KMS-11 (cell line): Measurements from ENCODE around the gene FAF1.

Experiments used
- H2AFZ ChIP-seq: fragments of 200-600 bp; sonication (generic); 2 replicates; pipeline ENCODE4 v1.6.1; 2016; ENCODE audit warnings: antibody characterized with exemption, mixed run types, low read depth
- H3K27ac ChIP-seq: fragments of 200-600 bp; sonication (generic); 2 replicates; pipeline ENCODE4 v1.6.1; 2016; ENCODE audit warnings: mild to moderate bottlenecking, mixed run types
- H3K27me3 ChIP-seq: fragments of 200-600 bp; sonication (generic); 2 replicates; pipeline ENCODE4 v1.6.1; 2017; ENCODE audit warnings: mild to moderate bottlenecking, low read depth, mixed run types, moderate library complexity; ENCODE audit not compliant: insufficient read depth
- H3K36me3 ChIP-seq: fragments of 200-600 bp; sonication (generic); 2 replicates; pipeline ENCODE4 v1.6.1; 2017; ENCODE audit warnings: mild to moderate bottlenecking, mixed run types; ENCODE audit not compliant: insufficient read depth
- H3K4me1 ChIP-seq: fragments of 200-600 bp; sonication (generic); 2 replicates; pipeline ENCODE4 v1.6.1; 2016; ENCODE audit warnings: mild to moderate bottlenecking, low read depth, mixed run types; ENCODE audit not compliant: poor library complexity, severe bottlenecking
- H3K4me2 ChIP-seq: fragments of 200-600 bp; sonication (generic); 2 replicates; pipeline ENCODE4 v1.7.0; 2016; ENCODE audit warnings: mild to moderate bottlenecking, mixed run types
- H3K4me3 ChIP-seq: fragments of 200-600 bp; sonication (generic); IDR thresholded peaks from 2 replicates; pipeline ENCODE4 v1.6.1; 2017; ENCODE audit warnings: low read depth, low read length, mixed read lengths; ENCODE audit not compliant: insufficient read depth
- H3K79me2 ChIP-seq: fragments of 200-600 bp; sonication (generic); 2 replicates; pipeline ENCODE4 v1.6.1; 2016; ENCODE audit warnings: low read depth, mixed run types; ENCODE audit not compliant: insufficient read depth
- H3K9ac ChIP-seq: fragments of 200-600 bp; sonication (generic); 2 replicates; pipeline ENCODE4 v1.6.1; 2016; ENCODE audit warnings: mild to moderate bottlenecking, mixed run types
- H4K20me1 ChIP-seq: fragments of 200-600 bp; sonication (generic); 2 replicates; pipeline ENCODE4 v1.6.1; 2016; ENCODE audit warnings: mild to moderate bottlenecking, mixed run types; ENCODE audit not compliant: insufficient read depth
- CTCF ChIP-seq: fragments of 200-600 bp; sonication (generic); conservative IDR thresholded peaks from 2 replicates; pipeline ENCODE4 v1.6.1; 2017; ENCODE audit warnings: low read depth, mild to moderate bottlenecking, antibody characterized with exemption, low read length, moderate library complexity, mixed read lengths

FAF1 gene

GRCh38 chr1:50637460-50637859, 322.6 kb downstream of the FAF1 start:
- Histone ChIP-seq H3K36me3 (no peaks in the 10 kb centered on the region), H3K27ac (no peak overlapping the region), H3K79me2 (no peaks in the 10 kb centered on the region), H4K20me1 (no peaks in the 10 kb centered on the region), H3K27me3 (no peaks in the 10 kb centered on the region), H3K9ac (no peak overlapping the region), H3K4me2 (no peak overlapping the region), H3K4me1 (no peaks in the 10 kb centered on the region), H3K4me3 (no peak overlapping the region), H2AFZ (no peak overlapping the region)
- no peak for TF ChIP-seq CTCF

GRCh38 chr1:50634251-50634650, 325.8 kb downstream of the FAF1 start:
- no peak overlapping the region for H3K9ac ChIP-seq
- H4K20me1 ChIP-seq: no peaks in the 10 kb centered on the region
- no peak overlapping the region for H3K4me3 ChIP-seq
- H3K27me3 ChIP-seq: no peaks in the 10 kb centered on the region
- H2AFZ ChIP-seq: no peak overlapping the region
- H3K27ac ChIP-seq: no peak overlapping the region
- no peaks in the 10 kb centered on the region for H3K36me3 ChIP-seq
- no peak for TF ChIP-seq CTCF
- H3K79me2 ChIP-seq: no peaks in the 10 kb centered on the region
- no peaks in the 10 kb centered on the region for H3K4me1 ChIP-seq
- H3K4me2 ChIP-seq: no peak overlapping the region

- no peaks in the 10 kb centered on the region for H3K27me3 ChIP-seq
- no peak overlapping the region for H3K9ac ChIP-seq
- H3K4me2 ChIP-seq: no peak overlapping the region
- no peaks in the 10 kb centered on the region for H4K20me1 ChIP-seq
- H3K4me1 ChIP-seq: no peaks in the 10 kb centered on the region
- no peak overlapping the region for H2AFZ ChIP-seq
- no peak overlapping the region for H3K27ac ChIP-seq
- H3K36me3 ChIP-seq: no peaks in the 10 kb centered on the region
- no peak for TF ChIP-seq CTCF
- no peaks in the 10 kb centered on the region for H3K79me2 ChIP-seq
- no peak overlapping the region for H3K4me3 ChIP-seq
Measured at GRCh38 chr1:50633465-50633864, 326.6 kb downstream of the FAF1 start.

GRCh38 chr1:50631161-50631560, 328.9 kb downstream of the FAF1 start:
- no peaks in the 10 kb centered on the region for H3K4me1 ChIP-seq
- no peaks in the 10 kb centered on the region for H4K20me1 ChIP-seq
- no peak overlapping the region for H3K4me3 ChIP-seq
- no peaks in the 10 kb centered on the region for H3K27me3 ChIP-seq
- no peak overlapping the region for H3K4me2 ChIP-seq
- no peak for TF ChIP-seq CTCF
- no peak overlapping the region for H2AFZ ChIP-seq
- H3K27ac ChIP-seq: no peak overlapping the region
- H3K79me2 ChIP-seq: no peaks in the 10 kb centered on the region
- no peak overlapping the region for H3K9ac ChIP-seq
- no peaks in the 10 kb centered on the region for H3K36me3 ChIP-seq

GRCh38 chr1:50622259-50622658, 337.8 kb downstream of the FAF1 start:
- no peaks in the 10 kb centered on the region for H3K36me3 ChIP-seq
- no peaks in the 10 kb centered on the region for H4K20me1 ChIP-seq
- H3K79me2 ChIP-seq: no peaks in the 10 kb centered on the region
- H3K4me1 ChIP-seq: no peaks in the 10 kb centered on the region
- H3K4me3 ChIP-seq: no peak overlapping the region
- no peak overlapping the region for H3K4me2 ChIP-seq
- no peak overlapping the region for H3K9ac ChIP-seq
- H3K27ac ChIP-seq: no peak overlapping the region
- H3K27me3 ChIP-seq: no peaks in the 10 kb centered on the region
- no peak overlapping the region for H2AFZ ChIP-seq
- no peak for TF ChIP-seq CTCF
